NK-92 treated with Interleukin-12 subunit alpha and Interleukin-12 subunit beta, amount 100 ng/mL, for 24 hours (cell line): Measurements from ENCODE around the gene IMP4.
"Not testable (repeated sequence)": the region's sequence is repeated elsewhere in the genome, so short reads cannot be mapped to it uniquely, and the experiment has no call there.

ENCODE experiments used
- DNase-seq: peaks from one replicate; lab custom pipeline; 2025; lab: John Stamatoyannopoulos, UW

IMP4 gene

GRCh38 chr2:130342533-130343275 is at the start of gene IMP4:
Gene IMP4 (plus strand): TSS chr2:130342897. CDS start chr2:130342933, 36 bp downstream.
- peak; percentile 92 for DNase-seq

GRCh38 chr2:130300258-130300969 is 42.3 kb upstream of the IMP4 start:
- DNase-seq, result no peak

GRCh38 chr2:130300970-130301348 is 41.7 kb upstream of the IMP4 start:
- DNase-seq, result no peak

DNA sequence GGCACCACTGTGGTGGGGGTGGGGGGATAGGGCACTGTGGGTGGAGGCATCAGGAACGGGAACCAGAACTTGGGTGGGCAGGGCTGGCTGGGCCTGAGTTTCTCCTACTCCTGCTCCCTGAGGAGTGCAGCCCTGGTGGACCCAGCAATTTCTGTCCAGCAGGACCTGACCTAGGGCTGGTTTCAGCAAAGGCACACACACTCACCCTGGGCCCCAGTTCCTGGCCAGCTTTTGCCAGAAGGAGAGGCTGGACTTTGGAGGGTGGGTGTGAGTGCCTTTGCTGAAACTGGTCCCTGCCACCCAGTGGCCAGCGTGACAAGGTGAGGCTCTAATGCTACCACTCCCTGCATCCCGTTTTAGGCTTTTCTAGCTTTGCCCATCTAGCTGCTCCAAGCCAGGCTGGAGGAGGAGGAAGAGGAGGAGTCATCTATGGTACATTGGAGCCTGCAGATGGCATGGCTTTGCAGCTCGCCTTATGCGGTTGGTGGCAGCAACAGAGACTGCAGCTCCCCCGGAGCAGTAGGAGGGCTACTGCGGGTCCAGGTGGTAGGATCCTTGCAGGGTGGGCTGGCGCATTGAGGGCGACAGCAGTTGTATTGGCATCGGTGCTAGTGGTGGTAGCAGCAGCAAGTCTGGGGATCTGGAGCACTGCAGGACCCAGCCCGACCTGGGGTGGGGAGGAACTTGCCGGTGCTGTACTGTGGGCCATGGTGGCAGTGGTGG is 40.4 kb upstream of the IMP4 start:
- DNase-seq, result no peak

GRCh38 chr2:130303169-130303568 is 39.5 kb upstream of the IMP4 start:
- DNase-seq, result no peak

GRCh38 chr2:130304726-130305125 is 38.0 kb upstream of the IMP4 start:
- no peak for DNase-seq

DNA sequence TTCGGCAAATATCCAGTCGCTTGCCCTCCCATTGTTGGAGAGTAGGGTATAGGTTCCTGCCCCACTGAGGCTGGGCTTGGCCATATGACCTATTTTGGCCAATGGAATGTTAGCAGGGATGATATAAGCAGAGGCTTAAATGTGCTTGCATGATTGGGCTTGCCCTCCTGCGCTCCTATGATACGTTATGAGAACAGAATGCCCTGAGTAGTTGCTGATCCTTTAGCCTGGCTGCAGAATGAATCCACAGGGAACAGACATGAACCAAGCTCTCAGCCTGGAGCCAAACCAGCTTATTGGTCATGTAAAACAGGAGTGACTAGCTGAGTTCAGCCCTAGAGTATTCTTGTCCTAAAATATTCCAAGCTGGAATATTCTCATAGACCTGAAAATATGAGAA is 34.8 kb upstream of the IMP4 start:
- DNase-seq, result no peak

DNA sequence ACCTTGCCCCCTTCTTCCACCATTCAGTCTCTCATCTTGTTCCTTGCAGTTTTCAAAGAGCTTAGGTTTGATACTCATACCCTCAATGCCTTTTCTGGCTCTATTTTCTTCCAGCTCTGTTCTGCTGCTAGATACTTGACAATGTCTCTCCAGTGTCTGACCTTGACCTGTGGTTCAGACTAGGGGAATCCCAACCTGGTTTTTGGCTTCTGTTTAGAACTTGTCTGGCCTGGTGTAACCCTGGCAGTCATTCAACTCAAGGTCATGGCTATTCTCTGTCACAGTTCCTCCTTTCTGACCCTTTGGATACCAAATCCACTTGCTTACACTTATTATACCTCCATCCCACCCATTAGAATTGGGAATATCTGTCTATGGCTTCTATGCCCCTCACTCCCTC is 31.8 kb upstream of the IMP4 start:
- DNase-seq, result no peak

GRCh38 chr2:130313812-130314334 is 28.8 kb upstream of the IMP4 start:
- no peak for DNase-seq

DNA sequence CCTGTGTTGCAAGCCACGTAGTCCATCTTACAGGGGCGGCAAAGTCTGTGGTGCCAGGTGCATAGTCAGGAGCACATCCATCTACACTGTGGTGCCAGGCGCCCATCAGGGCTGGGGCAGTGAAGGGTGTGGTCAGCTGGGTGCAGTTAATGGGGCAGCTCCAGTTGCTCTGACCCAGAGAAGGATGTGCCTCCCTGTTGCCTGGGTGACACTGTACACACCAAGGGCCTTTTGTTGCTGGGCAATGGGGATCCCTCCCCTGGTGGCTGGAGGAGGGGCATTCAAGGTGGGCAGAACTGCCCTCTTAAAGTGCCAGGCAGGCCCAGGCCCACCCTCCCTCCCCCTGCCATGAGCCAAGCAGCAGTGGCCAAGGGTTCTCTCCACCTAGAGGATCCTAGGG is 28.3 kb upstream of the IMP4 start:
- no peak for DNase-seq

GRCh38 chr2:130316596-130316995 is 26.1 kb upstream of the IMP4 start:
- DNase-seq, result no peak

DNA sequence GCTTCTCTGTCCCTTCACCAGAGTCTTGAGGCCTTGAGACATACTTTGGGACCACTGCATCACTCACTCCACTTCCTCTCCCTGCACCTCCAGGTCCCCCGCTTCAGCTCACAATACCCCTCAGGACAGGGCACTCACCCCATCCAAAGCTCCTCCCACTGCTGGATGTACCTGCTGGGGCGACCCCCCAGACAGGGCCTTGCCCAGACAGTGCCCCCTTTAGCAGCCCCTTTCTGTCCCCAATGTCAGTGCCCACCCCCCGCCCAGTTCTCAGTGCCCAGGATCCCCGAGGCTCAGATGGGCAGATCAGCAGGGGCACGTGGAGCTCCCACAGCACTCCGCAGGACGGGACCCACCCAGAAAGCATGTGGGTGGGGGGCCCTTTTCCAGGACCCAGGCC is 23.8 kb upstream of the IMP4 start:
- no peak for DNase-seq

DNA sequence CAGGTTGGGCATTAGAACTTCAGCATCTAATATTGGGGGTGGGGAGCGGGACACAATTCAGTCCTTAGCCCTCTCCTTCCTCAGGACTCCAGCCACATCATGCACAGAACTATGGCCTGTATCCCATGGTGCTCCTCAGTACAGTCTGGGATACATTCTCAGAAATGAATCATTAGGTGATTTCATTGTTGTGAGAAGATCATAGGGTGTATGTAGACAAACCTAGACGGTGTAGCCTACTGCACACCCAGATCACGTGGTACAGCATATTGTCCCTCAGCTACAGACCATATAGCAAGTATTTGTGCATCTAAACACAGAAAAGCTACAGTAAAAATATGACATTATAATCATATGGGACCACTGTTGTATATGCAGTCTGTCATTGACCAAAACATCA is 23.2 kb upstream of the IMP4 start:
- DNase-seq, result no peak

GRCh38 chr2:130327703-130328527 is 14.8 kb upstream of the IMP4 start:
- DNase-seq, result no peak

DNA sequence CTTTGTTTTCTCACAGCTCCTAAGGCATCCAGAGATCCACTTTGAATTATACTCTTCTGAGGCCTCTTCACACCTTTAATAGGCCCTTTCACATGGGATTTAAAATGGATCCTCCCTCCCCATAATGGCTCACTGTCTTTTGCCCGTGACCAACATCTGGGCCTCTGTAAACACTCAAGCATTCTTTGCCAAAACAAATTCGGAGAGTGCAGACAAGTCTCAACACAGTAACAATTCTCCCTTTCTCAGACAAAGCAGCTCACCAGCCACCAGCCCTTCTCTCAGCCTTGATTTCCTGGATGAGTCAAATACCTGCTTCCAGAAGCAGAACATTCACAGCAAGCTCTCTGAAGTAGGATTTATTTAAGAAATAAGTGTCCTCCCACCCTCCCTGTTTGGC is 14.0 kb upstream of the IMP4 start:
- no peak for DNase-seq

- peak; percentile 10 for DNase-seq
These were observed 10.2 kb upstream of the IMP4 start for GRCh38 chr2:130332271-130333073.

DNA sequence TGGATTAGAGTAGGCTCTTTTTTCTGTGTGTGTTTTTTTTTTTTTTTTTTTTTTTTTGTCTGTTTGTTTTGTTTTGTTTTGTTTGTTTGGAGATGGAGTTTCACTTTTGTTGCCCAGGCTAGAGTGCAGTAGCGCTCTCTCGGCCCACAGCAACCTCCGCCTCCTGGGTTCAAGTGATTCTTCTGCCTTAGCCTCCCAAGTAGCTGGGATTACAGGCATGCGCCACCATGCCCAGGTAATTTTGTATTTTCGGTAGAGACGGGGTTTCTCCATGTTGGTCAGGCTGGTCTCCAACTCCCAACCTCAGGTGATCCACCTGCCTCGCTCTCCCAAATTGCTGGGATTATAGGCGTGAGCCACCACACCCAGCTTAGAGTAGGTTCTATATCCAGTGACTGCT is 9.4 kb upstream of the IMP4 start:
- not testable (repeated sequence) for DNase-seq

DNA sequence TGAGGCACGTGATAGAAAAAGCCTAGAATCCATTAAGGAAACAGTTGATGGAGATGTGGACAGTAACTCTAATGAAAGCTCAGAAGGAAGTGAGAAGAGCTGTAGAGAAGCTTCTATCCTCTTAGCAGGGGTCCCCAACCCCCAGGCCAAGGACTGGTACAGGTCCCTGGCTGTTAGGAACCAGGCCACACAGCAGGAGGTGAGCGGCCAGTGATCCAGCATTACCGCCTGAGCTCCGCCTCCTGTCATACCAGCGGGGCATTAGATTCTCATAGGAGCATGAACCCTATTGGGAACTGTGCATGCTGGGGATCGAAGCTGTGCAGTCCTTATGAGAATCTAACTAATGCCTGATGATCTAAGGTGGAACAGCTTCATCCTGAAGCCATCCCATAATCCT is 8.7 kb upstream of the IMP4 start:
- no peak for DNase-seq

DNA sequence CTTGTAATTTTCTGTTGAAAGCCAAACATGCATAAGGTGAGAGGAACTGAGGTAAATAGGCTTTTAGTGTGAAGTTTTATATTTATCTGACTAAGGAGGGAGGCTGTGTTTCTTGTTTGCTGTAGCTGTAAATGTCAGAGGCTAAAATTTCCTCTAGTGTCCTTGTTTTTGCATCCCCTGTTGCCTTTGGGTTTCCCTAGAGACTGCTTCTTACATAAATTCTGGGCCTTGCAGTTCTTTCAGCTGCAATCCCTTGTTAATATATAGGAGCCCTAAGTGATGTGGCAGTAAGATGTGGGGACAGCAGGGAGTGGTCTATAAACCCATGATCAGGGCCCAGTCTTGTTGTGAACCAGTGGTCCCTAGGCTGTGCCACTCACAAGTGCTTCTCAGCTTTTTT is 7.5 kb upstream of the IMP4 start:
- no peak for DNase-seq

DNA sequence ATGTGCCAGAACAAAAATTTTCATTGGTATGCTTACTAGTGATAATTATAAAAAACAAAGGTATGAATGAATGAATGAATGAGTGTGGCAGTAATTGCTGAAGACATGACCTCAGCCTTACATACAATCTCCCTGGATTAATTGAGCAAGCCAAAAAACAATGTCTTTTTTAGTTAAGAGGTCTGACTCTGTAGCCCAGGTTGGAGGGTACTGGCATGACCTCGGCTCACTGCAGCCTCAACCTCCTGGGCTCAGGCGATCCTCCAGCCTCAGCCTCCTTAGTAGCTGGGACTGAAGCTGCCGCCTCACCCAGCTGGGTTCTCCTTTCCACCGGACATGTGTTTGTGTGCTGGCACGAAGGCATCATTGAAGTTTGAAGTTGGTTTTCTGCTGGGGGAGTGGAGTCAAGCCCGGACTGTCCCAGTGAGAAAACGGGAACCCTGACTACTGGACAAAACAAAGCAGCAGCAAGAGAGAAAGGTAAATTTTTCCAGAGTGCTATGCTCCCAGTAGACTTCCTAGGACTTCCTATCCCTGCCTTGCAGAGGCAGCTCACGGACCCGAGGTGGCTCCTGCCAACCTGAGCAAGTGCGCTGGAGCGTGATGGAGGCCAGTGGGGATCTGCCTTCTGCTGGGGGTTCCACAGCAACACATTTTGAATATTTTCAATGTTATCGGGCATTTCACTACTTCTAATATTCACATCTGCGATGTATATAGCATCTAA is 6.4 kb upstream of the IMP4 start:
- DNase-seq, result no peak
